WTC11 (cell line): ENCODE results near the gene IFT20. TPM values are rescaled to one million over a fixed set of nuclear protein-coding genes. Genes with fewer than 3 reads are reported as not detected.
A peak's percentile ranks its signal among the peaks of the same experiment; 100 is the strongest.

ENCODE experiments used
- ELF4 ChIP-seq: sonication (generic); formaldehyde crosslinking; IDR thresholded peaks from 2 replicates; pipeline ENCODE4 v1.8.1; 2022; ENCODE audit warnings: low read depth, mild to moderate bottlenecking, moderate library complexity, missing genetic modification reagents
- ETV6 ChIP-seq: sonication (generic); formaldehyde crosslinking; IDR thresholded peaks from 2 replicates; pipeline ENCODE4 v1.8.1; 2022; ENCODE audit warnings: mild to moderate bottlenecking, missing genetic modification reagents
- FOXJ3 ChIP-seq: sonication (generic); formaldehyde crosslinking; IDR thresholded peaks from 2 replicates; pipeline ENCODE4 v1.9.0; 2021; ENCODE audit warnings: missing genetic modification reagents, mild to moderate bottlenecking, borderline replicate concordance
- HMGA2 ChIP-seq: fragments of 250-450 bp; sonication (Bioruptor Pico); IDR thresholded peaks from 2 replicates; pipeline ENCODE4 v1.4.0; 2021; ENCODE audit warnings: mild to moderate bottlenecking, moderate library complexity
- JAZF1 ChIP-seq: fragments of 250-450 bp; sonication (Bioruptor Pico); IDR thresholded peaks from 2 replicates; pipeline ENCODE4 v1.9.0; 2021; ENCODE audit warnings: moderate library complexity, mild to moderate bottlenecking, inconsistent platforms
- NFE2L1 ChIP-seq: sonication (generic); formaldehyde crosslinking; IDR thresholded peaks from 2 replicates; pipeline ENCODE4 v1.8.1; 2023; ENCODE audit warnings: missing genetic modification reagents
- RELA ChIP-seq: sonication (generic); formaldehyde crosslinking; IDR thresholded peaks from 2 replicates; pipeline ENCODE4 v1.8.1; 2022; ENCODE audit warnings: missing genetic modification reagents, mild to moderate bottlenecking, borderline replicate concordance
- RORB ChIP-seq: fragments of 250-450 bp; sonication (Bioruptor Pico); IDR thresholded peaks from 2 replicates; pipeline ENCODE4 v1.9.0; 2021; ENCODE audit warnings: mild to moderate bottlenecking
- SMAD4 ChIP-seq: sonication (generic); formaldehyde crosslinking; IDR thresholded peaks from 2 replicates; pipeline ENCODE4 v1.8.0; 2022; ENCODE audit warnings: mild to moderate bottlenecking, missing genetic modification reagents
- SOX15 ChIP-seq: fragments of 250-450 bp; sonication (Bioruptor Pico); IDR thresholded peaks from 2 replicates; pipeline ENCODE4 v1.9.0; 2021; ENCODE audit warnings: mild to moderate bottlenecking
- SP1 ChIP-seq: sonication (generic); formaldehyde crosslinking; conservative IDR thresholded peaks from 2 replicates; pipeline ENCODE4 v1.8.1; 2022; ENCODE audit warnings: missing genetic modification reagents
- TEAD4 ChIP-seq: sonication (generic); formaldehyde crosslinking; IDR thresholded peaks from 2 replicates; pipeline ENCODE4 v1.8.0; 2022; ENCODE audit warnings: mild to moderate bottlenecking, missing genetic modification reagents
- ZBTB21 ChIP-seq: sonication (generic); formaldehyde crosslinking; IDR thresholded peaks from 2 replicates; pipeline ENCODE4 v1.8.1; 2023; ENCODE audit warnings: mild to moderate bottlenecking, missing genetic modification reagents, borderline replicate concordance
- ZNF138 ChIP-seq: sonication (generic); formaldehyde crosslinking; conservative IDR thresholded peaks from 2 replicates; pipeline ENCODE4 v1.8.1; 2022; ENCODE audit warnings: mild to moderate bottlenecking, moderate library complexity, missing genetic modification reagents
- ZNF396 ChIP-seq: fragments of 250-450 bp; sonication (Bioruptor Pico); IDR thresholded peaks from 2 replicates; pipeline ENCODE4 v1.8.0; 2021; ENCODE audit warnings: mild to moderate bottlenecking, moderate library complexity, borderline replicate concordance
- total RNA-seq: library from RNA; stranded (reverse); gene quantifications from 3 replicates; pipeline ENCODE4 v1.2.3, GENCODE V29; 2021
- TF ChIP-seq, protein P1 (sequence below): sonication (generic); formaldehyde crosslinking; IDR thresholded peaks from 2 replicates; pipeline ENCODE4 v1.8.1; 2022; ENCODE audit warnings: low read depth, mild to moderate bottlenecking, moderate library complexity, missing genetic modification reagents, borderline replicate concordance
- TF ChIP-seq, protein P2 (sequence below): sonication (generic); formaldehyde crosslinking; conservative IDR thresholded peaks from 2 replicates; pipeline ENCODE4 v1.8.1; 2023; ENCODE audit warnings: mild to moderate bottlenecking, low read depth, missing genetic modification reagents, moderate library complexity
- TF ChIP-seq, protein P3 (sequence below): sonication (generic); formaldehyde crosslinking; IDR thresholded peaks from 2 replicates; pipeline ENCODE4 v1.8.1; 2022; ENCODE audit warnings: low read depth, missing genetic modification reagents, borderline replicate concordance
- TF ChIP-seq, protein P4 (sequence below): sonication (generic); formaldehyde crosslinking; conservative IDR thresholded peaks from 2 replicates; pipeline ENCODE4 v1.8.1; 2022; ENCODE audit warnings: mild to moderate bottlenecking, missing genetic modification reagents
- TF ChIP-seq, protein P5 (sequence below): fragments of 250-450 bp; sonication (Bioruptor Pico); IDR thresholded peaks from 2 replicates; pipeline ENCODE4 v2.1.2; 2022; ENCODE audit warnings: mild to moderate bottlenecking, moderate library complexity
- TF ChIP-seq, protein P6 (sequence below): sonication (generic); formaldehyde crosslinking; IDR thresholded peaks from 2 replicates; pipeline ENCODE4 v1.8.1; 2023; ENCODE audit warnings: mild to moderate bottlenecking, missing genetic modification reagents, moderate library complexity
- TF ChIP-seq, protein P7 (sequence below): sonication (generic); formaldehyde crosslinking; IDR thresholded peaks from 2 replicates; pipeline ENCODE4 v1.8.1; 2022; ENCODE audit warnings: missing genetic modification reagents, borderline replicate concordance
- TF ChIP-seq, protein P8 (sequence below): sonication (generic); formaldehyde crosslinking; IDR thresholded peaks from 2 replicates; pipeline ENCODE4 v1.8.1; 2023; ENCODE audit warnings: mild to moderate bottlenecking, missing genetic modification reagents, borderline replicate concordance
- TF ChIP-seq, protein P9 (sequence below): sonication (generic); formaldehyde crosslinking; IDR thresholded peaks from 2 replicates; pipeline ENCODE4 v1.8.0; 2023; ENCODE audit warnings: missing genetic modification reagents

Gene IFT20
- total RNA-seq, 1 experiment from 2014 or later, result 17.6 TPM

DNA sequence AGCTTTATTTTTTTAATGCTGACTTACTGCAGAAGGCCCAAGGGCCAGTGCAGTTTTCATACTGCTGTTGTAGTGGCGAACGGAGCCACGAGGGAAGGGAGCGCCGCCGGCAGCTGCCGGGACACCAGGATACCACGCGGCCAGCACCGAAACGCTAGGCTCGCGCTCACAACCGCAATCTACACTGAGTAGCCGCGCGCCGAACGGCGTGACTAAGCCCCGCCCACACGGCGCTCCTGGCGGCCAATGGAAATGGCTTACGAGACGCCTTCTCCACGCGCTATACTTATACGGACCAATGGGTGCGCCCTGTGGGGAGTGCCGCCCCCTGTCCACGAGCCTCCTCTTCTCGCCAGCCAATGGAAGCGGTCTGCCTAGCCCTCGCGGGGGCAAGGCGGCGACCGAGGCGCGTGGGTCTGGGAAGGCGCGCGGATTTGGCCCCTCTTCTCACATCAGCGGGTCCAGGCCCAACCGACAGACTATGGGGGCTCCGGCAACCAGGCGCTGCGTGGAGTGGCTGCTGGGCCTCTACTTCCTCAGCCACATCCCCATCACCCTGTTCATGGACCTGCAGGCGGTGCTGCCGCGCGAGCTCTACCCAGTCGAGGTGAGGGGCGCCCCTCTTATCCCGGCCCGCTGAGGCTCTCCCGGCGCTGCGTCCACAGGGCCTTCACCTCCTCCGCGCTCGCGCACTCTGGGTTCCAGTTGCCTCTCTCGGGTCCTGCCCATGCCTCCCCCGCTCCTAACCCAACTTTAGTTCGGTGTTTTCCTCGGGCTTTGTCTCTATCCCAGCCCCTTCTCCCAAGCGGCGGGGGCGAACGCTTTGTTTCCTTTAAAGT, 16.3 kb downstream of the IFT20 start, which contains the start of gene TMEM97 (continued):
- no peak; the same call in 1 of the 2 replicates for TF ChIP-seq SMAD4 (CRISPR knock-in tag)
- TF ChIP-seq, protein P1, sequence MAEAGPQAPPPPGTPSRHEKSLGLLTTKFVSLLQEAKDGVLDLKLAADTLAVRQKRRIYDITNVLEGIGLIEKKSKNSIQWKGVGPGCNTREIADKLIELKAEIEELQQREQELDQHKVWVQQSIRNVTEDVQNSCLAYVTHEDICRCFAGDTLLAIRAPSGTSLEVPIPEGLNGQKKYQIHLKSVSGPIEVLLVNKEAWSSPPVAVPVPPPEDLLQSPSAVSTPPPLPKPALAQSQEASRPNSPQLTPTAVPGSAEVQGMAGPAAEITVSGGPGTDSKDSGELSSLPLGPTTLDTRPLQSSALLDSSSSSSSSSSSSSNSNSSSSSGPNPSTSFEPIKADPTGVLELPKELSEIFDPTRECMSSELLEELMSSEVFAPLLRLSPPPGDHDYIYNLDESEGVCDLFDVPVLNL, result no peak
- TF ChIP-seq, protein P2, sequence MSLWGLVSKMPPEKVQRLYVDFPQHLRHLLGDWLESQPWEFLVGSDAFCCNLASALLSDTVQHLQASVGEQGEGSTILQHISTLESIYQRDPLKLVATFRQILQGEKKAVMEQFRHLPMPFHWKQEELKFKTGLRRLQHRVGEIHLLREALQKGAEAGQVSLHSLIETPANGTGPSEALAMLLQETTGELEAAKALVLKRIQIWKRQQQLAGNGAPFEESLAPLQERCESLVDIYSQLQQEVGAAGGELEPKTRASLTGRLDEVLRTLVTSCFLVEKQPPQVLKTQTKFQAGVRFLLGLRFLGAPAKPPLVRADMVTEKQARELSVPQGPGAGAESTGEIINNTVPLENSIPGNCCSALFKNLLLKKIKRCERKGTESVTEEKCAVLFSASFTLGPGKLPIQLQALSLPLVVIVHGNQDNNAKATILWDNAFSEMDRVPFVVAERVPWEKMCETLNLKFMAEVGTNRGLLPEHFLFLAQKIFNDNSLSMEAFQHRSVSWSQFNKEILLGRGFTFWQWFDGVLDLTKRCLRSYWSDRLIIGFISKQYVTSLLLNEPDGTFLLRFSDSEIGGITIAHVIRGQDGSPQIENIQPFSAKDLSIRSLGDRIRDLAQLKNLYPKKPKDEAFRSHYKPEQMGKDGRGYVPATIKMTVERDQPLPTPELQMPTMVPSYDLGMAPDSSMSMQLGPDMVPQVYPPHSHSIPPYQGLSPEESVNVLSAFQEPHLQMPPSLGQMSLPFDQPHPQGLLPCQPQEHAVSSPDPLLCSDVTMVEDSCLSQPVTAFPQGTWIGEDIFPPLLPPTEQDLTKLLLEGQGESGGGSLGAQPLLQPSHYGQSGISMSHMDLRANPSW (CRISPR knock-in tag), result no peak
- no peak for TF ChIP-seq HMGA2 (CRISPR knock-in tag)
- TF ChIP-seq, protein P3, sequence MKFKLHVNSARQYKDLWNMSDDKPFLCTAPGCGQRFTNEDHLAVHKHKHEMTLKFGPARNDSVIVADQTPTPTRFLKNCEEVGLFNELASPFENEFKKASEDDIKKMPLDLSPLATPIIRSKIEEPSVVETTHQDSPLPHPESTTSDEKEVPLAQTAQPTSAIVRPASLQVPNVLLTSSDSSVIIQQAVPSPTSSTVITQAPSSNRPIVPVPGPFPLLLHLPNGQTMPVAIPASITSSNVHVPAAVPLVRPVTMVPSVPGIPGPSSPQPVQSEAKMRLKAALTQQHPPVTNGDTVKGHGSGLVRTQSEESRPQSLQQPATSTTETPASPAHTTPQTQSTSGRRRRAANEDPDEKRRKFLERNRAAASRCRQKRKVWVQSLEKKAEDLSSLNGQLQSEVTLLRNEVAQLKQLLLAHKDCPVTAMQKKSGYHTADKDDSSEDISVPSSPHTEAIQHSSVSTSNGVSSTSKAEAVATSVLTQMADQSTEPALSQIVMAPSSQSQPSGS (CRISPR knock-in tag), result peak; percentile 31; the same call in 1 of the 2 replicates
- TF ChIP-seq RELA (CRISPR knock-in tag), result no peak
- no peak for TF ChIP-seq ZNF396
- TF ChIP-seq, protein P4, sequence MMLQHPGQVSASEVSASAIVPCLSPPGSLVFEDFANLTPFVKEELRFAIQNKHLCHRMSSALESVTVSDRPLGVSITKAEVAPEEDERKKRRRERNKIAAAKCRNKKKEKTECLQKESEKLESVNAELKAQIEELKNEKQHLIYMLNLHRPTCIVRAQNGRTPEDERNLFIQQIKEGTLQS (CRISPR knock-in tag), result no peak
- TF ChIP-seq SP1 (CRISPR knock-in tag), result peak; percentile 96
- TF ChIP-seq, protein P5, sequence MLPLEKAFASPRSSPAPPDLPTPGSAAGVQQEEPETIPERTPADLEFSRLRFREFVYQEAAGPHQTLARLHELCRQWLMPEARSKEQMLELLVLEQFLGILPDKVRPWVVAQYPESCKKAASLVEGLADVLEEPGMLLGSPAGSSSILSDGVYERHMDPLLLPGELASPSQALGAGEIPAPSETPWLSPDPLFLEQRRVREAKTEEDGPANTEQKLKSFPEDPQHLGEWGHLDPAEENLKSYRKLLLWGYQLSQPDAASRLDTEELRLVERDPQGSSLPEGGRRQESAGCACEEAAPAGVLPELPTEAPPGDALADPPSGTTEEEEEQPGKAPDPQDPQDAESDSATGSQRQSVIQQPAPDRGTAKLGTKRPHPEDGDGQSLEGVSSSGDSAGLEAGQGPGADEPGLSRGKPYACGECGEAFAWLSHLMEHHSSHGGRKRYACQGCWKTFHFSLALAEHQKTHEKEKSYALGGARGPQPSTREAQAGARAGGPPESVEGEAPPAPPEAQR (CRISPR knock-in tag), result no peak
- TF ChIP-seq, protein P6, sequence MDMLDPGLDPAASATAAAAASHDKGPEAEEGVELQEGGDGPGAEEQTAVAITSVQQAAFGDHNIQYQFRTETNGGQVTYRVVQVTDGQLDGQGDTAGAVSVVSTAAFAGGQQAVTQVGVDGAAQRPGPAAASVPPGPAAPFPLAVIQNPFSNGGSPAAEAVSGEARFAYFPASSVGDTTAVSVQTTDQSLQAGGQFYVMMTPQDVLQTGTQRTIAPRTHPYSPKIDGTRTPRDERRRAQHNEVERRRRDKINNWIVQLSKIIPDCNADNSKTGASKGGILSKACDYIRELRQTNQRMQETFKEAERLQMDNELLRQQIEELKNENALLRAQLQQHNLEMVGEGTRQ (CRISPR knock-in tag), result 0 out of 2 replicates have a peak, but pooled peaks have one; percentile 42
- no peak for TF ChIP-seq JAZF1
- no peak for TF ChIP-seq SOX15
- no peak for TF ChIP-seq ZNF138 (CRISPR knock-in tag)
- TF ChIP-seq TEAD4 (CRISPR knock-in tag), result peak; percentile 39; the same call in 1 of the 2 replicates
- no peak for TF ChIP-seq FOXJ3 (CRISPR knock-in tag)
- TF ChIP-seq RORB (CRISPR knock-in tag), result no peak
- TF ChIP-seq ELF4 (CRISPR knock-in tag), result no peak
- TF ChIP-seq, protein P7, sequence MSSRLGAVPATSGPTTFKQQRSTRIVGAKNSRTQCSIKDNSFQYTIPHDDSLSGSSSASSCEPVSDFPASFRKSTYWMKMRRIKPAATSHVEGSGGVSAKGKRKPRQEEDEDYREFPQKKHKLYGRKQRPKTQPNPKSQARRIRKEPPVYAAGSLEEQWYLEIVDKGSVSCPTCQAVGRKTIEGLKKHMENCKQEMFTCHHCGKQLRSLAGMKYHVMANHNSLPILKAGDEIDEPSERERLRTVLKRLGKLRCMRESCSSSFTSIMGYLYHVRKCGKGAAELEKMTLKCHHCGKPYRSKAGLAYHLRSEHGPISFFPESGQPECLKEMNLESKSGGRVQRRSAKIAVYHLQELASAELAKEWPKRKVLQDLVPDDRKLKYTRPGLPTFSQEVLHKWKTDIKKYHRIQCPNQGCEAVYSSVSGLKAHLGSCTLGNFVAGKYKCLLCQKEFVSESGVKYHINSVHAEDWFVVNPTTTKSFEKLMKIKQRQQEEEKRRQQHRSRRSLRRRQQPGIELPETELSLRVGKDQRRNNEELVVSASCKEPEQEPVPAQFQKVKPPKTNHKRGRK (CRISPR knock-in tag), result no peak
- TF ChIP-seq ETV6 (CRISPR knock-in tag), result peak; percentile 72
- TF ChIP-seq, protein P8, sequence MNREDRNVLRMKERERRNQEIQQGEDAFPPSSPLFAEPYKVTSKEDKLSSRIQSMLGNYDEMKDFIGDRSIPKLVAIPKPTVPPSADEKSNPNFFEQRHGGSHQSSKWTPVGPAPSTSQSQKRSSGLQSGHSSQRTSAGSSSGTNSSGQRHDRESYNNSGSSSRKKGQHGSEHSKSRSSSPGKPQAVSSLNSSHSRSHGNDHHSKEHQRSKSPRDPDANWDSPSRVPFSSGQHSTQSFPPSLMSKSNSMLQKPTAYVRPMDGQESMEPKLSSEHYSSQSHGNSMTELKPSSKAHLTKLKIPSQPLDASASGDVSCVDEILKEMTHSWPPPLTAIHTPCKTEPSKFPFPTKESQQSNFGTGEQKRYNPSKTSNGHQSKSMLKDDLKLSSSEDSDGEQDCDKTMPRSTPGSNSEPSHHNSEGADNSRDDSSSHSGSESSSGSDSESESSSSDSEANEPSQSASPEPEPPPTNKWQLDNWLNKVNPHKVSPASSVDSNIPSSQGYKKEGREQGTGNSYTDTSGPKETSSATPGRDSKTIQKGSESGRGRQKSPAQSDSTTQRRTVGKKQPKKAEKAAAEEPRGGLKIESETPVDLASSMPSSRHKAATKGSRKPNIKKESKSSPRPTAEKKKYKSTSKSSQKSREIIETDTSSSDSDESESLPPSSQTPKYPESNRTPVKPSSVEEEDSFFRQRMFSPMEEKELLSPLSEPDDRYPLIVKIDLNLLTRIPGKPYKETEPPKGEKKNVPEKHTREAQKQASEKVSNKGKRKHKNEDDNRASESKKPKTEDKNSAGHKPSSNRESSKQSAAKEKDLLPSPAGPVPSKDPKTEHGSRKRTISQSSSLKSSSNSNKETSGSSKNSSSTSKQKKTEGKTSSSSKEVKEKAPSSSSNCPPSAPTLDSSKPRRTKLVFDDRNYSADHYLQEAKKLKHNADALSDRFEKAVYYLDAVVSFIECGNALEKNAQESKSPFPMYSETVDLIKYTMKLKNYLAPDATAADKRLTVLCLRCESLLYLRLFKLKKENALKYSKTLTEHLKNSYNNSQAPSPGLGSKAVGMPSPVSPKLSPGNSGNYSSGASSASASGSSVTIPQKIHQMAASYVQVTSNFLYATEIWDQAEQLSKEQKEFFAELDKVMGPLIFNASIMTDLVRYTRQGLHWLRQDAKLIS (CRISPR knock-in tag), result no peak
- TF ChIP-seq NFE2L1 (CRISPR knock-in tag), result peak; percentile 53; the same call in 1 of the 2 replicates
- no peak for TF ChIP-seq ZBTB21 (CRISPR knock-in tag)
- TF ChIP-seq, protein P9, sequence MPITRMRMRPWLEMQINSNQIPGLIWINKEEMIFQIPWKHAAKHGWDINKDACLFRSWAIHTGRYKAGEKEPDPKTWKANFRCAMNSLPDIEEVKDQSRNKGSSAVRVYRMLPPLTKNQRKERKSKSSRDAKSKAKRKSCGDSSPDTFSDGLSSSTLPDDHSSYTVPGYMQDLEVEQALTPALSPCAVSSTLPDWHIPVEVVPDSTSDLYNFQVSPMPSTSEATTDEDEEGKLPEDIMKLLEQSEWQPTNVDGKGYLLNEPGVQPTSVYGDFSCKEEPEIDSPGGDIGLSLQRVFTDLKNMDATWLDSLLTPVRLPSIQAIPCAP (CRISPR knock-in tag), result no peak
